Smooth muscle cell (in vitro differentiated cells): Measurements from ENCODE around the gene WDFY3. TPM values are rescaled to one million over a fixed set of nuclear protein-coding genes. Genes with fewer than 3 reads are reported as not detected.

Source experiments
- DNase-seq: peaks from one replicate; lab custom pipeline; 2025; ENCODE audit not compliant: unreplicated experiment; lab: John Stamatoyannopoulos, UW
- H2AFZ ChIP-seq: fragments of 200-600 bp; sonication (generic); 2 replicates; pipeline ENCODE4 v1.6.0; 2016; ENCODE audit warnings: antibody characterized with exemption, low read depth, mild to moderate bottlenecking
- H3F3A ChIP-seq: fragments of 200-600 bp; sonication (generic); 2 replicates; pipeline ENCODE4 v1.6.0; 2017; ENCODE audit warnings: antibody characterized with exemption, low read depth
- H3K27ac ChIP-seq: fragments of 200-600 bp; sonication (generic); 2 replicates; pipeline ENCODE4 v1.5.1; 2016; ENCODE audit warnings: low read depth, mild to moderate bottlenecking
- H3K27me3 ChIP-seq: fragments of 200-600 bp; sonication (generic); 2 replicates; pipeline ENCODE4 v1.6.1; 2016; ENCODE audit warnings: low read depth, mild to moderate bottlenecking
- H3K36me3 ChIP-seq: fragments of 200-600 bp; sonication (generic); 2 replicates; pipeline ENCODE4 v1.5.1; 2016; ENCODE audit warnings: low read depth
- H3K4me1 ChIP-seq: fragments of 200-600 bp; sonication (generic); 2 replicates; pipeline ENCODE4 v1.5.1; 2016; ENCODE audit warnings: low read depth
- H3K4me2 ChIP-seq: fragments of 200-600 bp; sonication (generic); 2 replicates; pipeline ENCODE4 v1.6.0; 2016; ENCODE audit warnings: mild to moderate bottlenecking
- H3K4me3 ChIP-seq: fragments of 200-600 bp; sonication (generic); 2 replicates; pipeline ENCODE4 v1.5.1; 2016; ENCODE audit warnings: mild to moderate bottlenecking
- H3K79me2 ChIP-seq: fragments of 200-600 bp; sonication (generic); 2 replicates; pipeline ENCODE4 v1.6.0; 2016; ENCODE audit warnings: low read depth, mild to moderate bottlenecking
- H3K9ac ChIP-seq: fragments of 200-600 bp; sonication (generic); 2 replicates; pipeline ENCODE4 v1.6.0; 2016; ENCODE audit warnings: low read depth
- H3K9me3 ChIP-seq: fragments of 200-600 bp; sonication (generic); replicated peaks from 2 replicates; pipeline ENCODE4 v1.5.1; 2016; ENCODE audit warnings: low read depth
- H4K20me1 ChIP-seq: fragments of 200-600 bp; sonication (generic); 2 replicates; pipeline ENCODE4 v1.6.0; 2016; ENCODE audit warnings: low read depth
- CTCF ChIP-seq: fragments of 200-600 bp; sonication (generic); IDR thresholded peaks from 2 replicates; pipeline ENCODE4 v1.5.1; 2017; ENCODE audit warnings: borderline replicate concordance, mild to moderate bottlenecking, antibody characterized with exemption; ENCODE audit not compliant: insufficient read depth, poor library complexity, severe bottlenecking
- WGBS: methylation state at CpG from one replicate; pipeline ENCODE4 v1.1.7; 2016; ENCODE audit warnings: low lambda C conversion rate; 5-methylcytosine and 5-hydroxymethylcytosine counted together
- polyA plus RNA-seq: library from polyadenylated mRNA; unstranded; fragments of >200 nt; fragmentation: Nextera tagmentation; extraction: Ambion mirVana; gene quantifications from 2 replicates; pipeline ENCODE4 v1.2.1, GENCODE V29; 2016
- total RNA-seq: library from RNA; depleted of rRNA; stranded (reverse); fragments of >200 nt; gene quantifications from 2 replicates; pipeline ENCODE4 v1.2.3, GENCODE V29; 2014

Gene WDFY3, protein sequence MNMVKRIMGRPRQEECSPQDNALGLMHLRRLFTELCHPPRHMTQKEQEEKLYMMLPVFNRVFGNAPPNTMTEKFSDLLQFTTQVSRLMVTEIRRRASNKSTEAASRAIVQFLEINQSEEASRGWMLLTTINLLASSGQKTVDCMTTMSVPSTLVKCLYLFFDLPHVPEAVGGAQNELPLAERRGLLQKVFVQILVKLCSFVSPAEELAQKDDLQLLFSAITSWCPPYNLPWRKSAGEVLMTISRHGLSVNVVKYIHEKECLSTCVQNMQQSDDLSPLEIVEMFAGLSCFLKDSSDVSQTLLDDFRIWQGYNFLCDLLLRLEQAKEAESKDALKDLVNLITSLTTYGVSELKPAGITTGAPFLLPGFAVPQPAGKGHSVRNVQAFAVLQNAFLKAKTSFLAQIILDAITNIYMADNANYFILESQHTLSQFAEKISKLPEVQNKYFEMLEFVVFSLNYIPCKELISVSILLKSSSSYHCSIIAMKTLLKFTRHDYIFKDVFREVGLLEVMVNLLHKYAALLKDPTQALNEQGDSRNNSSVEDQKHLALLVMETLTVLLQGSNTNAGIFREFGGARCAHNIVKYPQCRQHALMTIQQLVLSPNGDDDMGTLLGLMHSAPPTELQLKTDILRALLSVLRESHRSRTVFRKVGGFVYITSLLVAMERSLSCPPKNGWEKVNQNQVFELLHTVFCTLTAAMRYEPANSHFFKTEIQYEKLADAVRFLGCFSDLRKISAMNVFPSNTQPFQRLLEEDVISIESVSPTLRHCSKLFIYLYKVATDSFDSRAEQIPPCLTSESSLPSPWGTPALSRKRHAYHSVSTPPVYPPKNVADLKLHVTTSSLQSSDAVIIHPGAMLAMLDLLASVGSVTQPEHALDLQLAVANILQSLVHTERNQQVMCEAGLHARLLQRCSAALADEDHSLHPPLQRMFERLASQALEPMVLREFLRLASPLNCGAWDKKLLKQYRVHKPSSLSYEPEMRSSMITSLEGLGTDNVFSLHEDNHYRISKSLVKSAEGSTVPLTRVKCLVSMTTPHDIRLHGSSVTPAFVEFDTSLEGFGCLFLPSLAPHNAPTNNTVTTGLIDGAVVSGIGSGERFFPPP (N-terminal part only)
- total RNA-seq, result 51.7 and 63.9 TPM in 2 replicates
- 4.0 and 10.2 TPM in 2 replicates for polyA plus RNA-seq

DNA sequence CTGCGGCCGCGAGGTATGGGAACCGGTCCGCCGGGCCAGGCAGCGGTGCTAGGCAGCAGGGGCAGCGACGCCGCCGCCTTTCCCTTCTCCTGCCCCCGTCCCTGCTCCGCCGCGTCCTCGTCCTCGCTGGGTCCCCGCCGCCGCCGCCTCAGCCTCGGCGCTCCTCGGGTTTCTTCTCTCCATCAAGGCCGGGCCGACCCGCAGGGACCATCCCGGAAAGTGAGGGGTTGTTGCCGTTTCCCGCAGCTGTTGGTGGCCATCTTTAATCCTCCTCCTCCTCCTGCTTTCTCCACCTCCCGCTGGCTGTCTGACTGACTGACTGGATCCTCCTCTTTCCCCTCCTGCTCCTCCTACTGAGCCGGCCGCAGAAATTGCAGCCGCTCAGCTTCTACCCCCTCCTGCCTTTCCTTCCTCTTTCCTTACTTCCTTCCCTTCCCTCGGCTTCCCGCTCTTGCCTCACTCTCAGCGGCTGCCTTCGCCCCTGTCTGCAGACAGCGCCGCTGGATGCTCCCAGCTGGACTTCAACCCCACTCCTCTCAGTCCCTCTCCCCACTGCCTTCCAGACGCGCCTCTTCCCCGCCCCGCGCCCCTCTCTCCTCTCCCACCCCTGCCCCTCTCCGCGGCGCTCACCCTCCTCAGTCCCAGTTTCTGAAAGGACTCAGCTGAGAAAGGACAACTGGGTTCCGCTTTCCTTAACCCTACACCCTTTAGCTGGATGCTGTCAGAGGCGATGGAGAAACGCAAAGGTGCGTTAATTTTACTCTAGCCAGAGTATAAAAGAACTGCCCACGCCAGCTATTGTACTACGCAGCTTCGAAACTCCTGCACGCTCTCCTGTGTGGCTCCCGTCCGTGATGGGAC is at the start of gene WDFY3:
TSS of gene WDFY3 (minus strand) at position 309 of the 861 bp plus-strand sequence. CDS start 106,099 bp downstream, outside the sequence.
- peak within 1 kb of the TSS; percentile 97 for H3K4me3 ChIP-seq
- WGBS, result under 1% methylated on average over 38 of the region's 58 CpGs

DNA sequence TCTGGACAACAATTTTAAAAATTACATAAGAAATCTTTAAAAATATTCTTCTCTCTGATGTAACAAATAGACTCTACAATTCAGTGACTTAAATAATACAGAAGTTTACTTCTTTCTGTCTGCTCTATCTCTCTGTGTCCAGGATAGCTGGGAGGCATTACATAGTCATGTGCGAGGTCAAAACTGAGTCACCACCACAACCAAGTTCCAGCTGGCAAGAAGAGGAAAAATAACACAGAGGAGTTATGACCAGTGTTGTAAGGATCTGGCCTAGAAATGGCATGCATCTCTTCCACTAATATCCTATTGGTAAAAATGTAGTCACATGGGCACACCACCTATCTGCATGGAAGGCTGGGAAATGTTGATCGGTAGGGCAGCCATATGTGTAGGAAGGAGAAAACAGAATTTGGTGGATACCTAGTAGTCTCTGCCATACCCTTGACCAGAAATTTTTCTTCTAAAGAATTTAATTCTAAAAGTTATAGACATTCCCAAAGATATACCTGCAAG is 39.4 kb upstream of the WDFY3 start:
- no peak for DNase-seq
- Histone ChIP-seq H3K9ac (no peak overlapping the region), H3K4me1 (no peaks in the 10 kb centered on the region), H3F3A (no peaks in the 10 kb centered on the region), H3K27me3 (no peaks in the 10 kb centered on the region), H3K79me2 (no peaks in the 10 kb centered on the region), H2AFZ (no peak overlapping the region), H3K9me3 (no peaks in the 10 kb centered on the region), H3K27ac (no peak overlapping the region), H3K4me2 (no peak overlapping the region), H4K20me1 (no peaks in the 10 kb centered on the region), H3K4me3 (no peak overlapping the region), H3K36me3 (no peaks in the 10 kb centered on the region)
- TF ChIP-seq CTCF, result no peak
- WGBS, result 69% methylated on average over 2 of the region's 2 CpGs

More for the DNA sequence above, at the start of gene WDFY3:
- H3K9ac ChIP-seq, result peak within 1 kb of the TSS; percentile 92
- H3K4me1 ChIP-seq, result peaks cover 23% of the 10 kb centered on the region
- no peak for TF ChIP-seq CTCF
- H3K27ac ChIP-seq, result peak within 1 kb of the TSS; percentile 75
- H3K9me3 ChIP-seq, result no peaks in the 10 kb centered on the region
- peaks cover 39% of the 10 kb centered on the region for H4K20me1 ChIP-seq
- H3K27me3 ChIP-seq, result no peaks in the 10 kb centered on the region
- no peaks in the 10 kb centered on the region for H3F3A ChIP-seq
- H3K36me3 ChIP-seq, result no peaks in the 10 kb centered on the region
- DNase-seq, result peak; percentile 31
- peak within 1 kb of the TSS; percentile 100 for H2AFZ ChIP-seq
- peak within 1 kb of the TSS; percentile 92 for H3K4me2 ChIP-seq
- H3K79me2 ChIP-seq, result peaks cover 43% of the 10 kb centered on the region

DNA sequence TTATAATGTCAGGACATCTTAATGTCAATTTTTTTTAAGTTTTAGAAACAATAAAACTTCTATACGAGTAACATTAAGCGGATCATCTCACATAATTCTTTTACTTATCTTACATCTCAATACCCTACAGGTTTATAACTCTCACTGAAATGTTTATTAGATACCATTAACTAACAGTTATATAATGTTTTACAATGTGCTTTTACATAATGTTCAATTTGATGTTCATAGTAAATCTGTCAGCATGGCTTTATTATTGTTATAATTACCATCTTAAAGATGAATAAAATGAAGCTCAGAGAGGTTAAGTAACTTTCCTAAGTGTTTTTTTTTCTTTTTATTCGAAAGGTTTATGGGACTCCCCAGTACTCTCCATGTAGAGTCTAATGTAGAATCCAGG is 33.9 kb upstream of the WDFY3 start:
- Histone ChIP-seq H3K4me1 (no peaks in the 10 kb centered on the region), H3K4me3 (no peak overlapping the region), H4K20me1 (no peaks in the 10 kb centered on the region), H3K36me3 (no peaks in the 10 kb centered on the region), H2AFZ (no peak overlapping the region), H3K9me3 (no peaks in the 10 kb centered on the region), H3F3A (no peaks in the 10 kb centered on the region), H3K27ac (no peak overlapping the region), H3K4me2 (no peak overlapping the region), H3K27me3 (no peaks in the 10 kb centered on the region), H3K9ac (no peak overlapping the region), H3K79me2 (no peaks in the 10 kb centered on the region)
- WGBS, result 92% methylated on average over 3 of the region's 3 CpGs
- no peak for TF ChIP-seq CTCF
- DNase-seq, result no peak
